Measurements from ENCODE around the gene ZNF346.
A peak's percentile ranks its signal among the peaks of the same experiment; 100 is the strongest.

ZNF346 gene

DNA sequence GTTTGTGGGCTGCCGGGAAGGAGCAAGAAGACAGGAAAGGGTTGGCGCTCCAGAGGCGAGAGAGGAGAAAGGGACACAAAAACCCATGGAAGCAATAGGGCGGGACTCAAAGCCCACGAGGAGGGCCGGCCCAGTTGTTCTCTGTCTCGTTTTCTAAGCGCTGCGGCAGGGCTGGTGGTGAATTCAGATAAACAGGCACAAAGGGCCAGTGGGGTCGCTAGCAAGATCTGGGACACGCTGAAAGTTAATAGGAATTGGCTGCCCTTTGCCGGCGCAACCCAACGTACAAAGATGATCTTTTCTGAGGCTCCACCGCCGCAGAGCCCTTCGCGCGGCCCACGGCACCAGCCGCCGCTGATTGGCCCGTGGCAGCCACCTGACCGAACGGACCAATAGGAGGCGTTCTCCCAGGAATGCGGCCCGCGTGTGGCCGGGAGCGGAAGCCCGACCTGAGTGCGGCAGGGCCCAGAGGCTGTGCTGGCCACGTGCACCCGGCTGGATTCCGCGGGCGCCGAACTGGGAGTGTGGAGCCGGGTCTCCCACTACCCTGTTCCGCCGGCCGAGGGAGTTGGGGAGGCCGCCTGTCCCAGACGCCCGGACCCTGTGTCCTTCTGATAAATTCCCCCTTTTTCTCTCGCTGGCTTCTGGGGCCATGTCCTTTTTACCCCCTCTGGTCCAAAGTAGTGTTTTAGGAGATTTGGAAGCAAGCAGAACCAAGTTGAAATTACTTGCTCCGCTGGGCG lies 94.3 kb downstream of the ZNF346 start:
- DNase-seq (ENCODE audit: low read depth in 1 of 2, low spot score in 1 of 2), result peak; percentile 63 to 78

DNA sequence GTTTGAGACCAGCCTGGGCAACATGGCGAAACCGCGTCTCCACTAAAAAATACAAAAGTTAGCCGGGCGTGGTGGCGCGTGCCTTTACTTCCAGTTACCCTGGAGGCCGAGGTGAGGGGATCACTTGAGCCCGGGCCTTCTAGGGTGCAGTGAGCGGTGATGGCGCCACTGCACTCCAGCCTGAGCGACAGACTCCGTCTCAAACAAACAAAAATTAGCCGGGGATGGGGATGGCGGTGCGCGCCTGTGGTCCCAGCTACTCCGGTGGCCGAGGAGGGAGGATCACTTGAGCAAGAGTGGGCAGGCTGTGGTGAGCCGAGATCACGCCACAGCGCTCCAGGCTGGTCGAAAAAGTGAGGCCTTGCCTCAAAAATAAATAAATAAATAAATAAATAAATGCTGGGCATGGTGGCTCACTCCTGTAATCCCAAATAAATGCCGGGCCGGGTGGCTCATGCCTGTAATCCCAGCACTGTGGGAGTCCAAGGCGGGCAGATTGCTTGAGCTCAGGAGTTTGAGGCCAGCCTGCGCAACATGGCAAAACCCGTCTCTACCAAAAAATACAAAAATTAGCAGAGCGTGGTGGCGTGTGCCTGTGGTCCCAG lies 95.0 kb downstream of the ZNF346 start:
- no peak for DNase-seq (ENCODE audit: low read depth in 1 of 2, low spot score in 1 of 2)

DNA sequence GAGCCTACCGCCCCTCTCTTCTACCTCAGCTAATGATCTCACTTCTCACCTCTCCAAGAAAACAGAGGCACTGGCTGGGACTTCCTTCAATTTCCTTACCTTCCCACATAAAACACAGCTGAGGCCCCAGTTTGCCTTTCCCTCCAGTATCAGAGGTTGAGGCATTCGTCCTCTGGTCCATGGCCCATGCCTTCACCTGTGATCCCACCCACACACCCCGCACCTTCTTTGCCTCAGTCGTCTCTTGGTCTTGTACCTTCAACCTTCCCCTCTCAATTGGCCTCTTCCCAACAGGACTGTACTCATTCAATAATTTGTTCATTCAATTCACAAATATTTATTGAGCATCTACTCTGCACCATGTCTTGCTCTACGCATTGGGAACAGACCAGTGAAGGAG lies 100.1 kb downstream of the ZNF346 start:
- no peak for DNase-seq (ENCODE audit: low read depth in 1 of 2, low spot score in 1 of 2)

DNA sequence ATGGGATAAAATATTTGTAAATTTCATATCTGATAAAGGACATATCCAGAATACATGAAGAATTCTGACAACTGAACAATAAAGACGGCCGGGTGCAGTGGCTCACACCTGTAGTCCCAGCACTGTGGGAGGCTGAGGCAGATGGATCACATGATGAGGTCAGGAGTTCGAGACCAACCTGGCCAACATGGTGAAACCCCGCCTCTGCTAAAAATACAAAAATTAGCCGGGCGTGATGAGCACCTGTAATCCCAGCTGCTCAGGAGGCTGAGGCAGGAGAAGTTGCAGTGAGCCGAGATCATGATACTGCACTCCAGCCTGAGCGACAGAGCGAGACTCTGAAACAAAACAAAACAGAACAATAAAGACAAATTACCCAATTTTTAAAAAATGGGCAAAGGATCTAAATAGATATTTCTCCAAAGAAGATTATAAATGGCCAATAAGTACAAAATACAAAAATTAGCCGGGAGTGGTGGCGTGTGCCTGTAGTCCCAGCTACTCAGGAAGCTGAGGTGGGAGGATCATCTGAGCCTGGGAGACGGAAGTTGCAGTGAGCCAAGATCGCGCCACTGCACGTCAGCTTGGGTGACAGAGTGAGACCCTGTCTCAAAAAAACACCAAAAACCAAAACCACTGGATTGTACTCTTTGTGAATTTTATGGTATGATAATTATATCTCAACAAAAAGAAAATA lies 101.4 kb downstream of the ZNF346 start:
- no peak for DNase-seq (ENCODE audit: low read depth in 1 of 2, low spot score in 1 of 2)

DNA sequence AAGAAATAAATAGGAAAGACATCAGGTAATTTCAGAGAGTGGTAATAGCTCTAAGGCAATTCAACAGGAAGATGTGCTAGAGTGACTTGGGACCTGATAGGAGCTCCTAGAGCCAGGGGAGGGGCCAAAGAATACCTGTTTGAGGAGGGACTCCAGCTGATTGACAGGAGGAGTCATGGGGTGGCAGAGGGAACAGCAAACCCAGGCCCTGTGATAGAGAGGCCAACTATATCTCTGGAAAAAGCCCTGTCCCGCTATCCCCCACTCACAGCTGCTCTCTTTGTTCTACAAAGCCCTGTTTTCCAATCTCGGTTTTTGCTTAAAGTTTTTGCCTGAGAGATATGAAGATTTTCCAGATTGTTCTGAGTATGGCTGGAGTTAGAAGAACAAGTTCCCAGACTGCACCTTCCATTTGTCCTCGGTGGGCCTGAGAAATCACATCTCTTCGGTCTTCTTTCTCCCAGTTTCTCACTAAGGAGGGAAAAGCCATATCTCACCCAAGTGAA lies 102.0 kb downstream of the ZNF346 start:
- DNase-seq (ENCODE audit: low read depth in 1 of 2, low spot score in 1 of 2), result no peak

DNA sequence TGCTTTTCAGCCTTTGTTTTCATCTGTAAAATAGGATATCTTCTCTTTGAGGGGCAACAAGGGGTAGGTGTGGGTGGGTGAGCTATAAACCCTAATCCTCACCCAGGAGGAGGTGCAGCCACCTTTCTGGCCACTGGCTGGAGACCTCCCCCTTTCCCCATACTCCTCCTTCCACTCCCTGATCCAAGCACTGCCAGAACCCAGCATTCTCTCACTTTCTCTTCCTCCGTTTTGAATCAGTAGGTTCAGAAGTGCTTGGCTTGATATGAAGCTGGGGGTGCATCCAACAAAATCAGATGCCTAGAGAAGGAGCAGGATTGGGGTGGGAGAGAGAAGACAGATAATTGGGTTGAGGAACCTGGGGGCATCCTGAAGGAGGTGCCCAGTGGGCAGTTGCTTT lies 104.3 kb downstream of the ZNF346 start:
- no peak for DNase-seq (ENCODE audit: low read depth in 1 of 2, low spot score in 1 of 2)

DNA sequence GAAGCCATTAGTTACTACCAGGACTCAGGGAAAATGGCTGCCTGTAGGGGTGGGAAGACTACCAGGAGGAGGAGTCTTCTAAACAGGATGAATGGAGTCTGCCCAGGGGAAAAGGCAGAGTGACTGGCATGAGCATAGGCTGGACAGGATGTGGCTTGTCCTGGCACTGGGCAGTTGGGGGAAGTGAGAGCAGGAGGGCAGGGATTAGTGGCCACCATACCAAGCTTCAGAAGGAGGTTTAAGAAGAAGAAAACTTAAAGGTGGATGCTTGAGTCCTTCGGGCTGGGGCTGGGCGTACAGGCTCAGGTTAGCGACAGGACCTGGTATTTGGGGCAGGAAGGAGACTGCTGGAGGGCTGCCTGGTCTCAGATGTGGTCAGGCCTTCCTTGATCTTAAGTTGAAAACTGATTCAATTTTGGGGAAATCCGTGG lies 106.1 kb downstream of the ZNF346 start:
- DNase-seq (ENCODE audit: low read depth in 1 of 2, low spot score in 1 of 2), result no peak

DNA sequence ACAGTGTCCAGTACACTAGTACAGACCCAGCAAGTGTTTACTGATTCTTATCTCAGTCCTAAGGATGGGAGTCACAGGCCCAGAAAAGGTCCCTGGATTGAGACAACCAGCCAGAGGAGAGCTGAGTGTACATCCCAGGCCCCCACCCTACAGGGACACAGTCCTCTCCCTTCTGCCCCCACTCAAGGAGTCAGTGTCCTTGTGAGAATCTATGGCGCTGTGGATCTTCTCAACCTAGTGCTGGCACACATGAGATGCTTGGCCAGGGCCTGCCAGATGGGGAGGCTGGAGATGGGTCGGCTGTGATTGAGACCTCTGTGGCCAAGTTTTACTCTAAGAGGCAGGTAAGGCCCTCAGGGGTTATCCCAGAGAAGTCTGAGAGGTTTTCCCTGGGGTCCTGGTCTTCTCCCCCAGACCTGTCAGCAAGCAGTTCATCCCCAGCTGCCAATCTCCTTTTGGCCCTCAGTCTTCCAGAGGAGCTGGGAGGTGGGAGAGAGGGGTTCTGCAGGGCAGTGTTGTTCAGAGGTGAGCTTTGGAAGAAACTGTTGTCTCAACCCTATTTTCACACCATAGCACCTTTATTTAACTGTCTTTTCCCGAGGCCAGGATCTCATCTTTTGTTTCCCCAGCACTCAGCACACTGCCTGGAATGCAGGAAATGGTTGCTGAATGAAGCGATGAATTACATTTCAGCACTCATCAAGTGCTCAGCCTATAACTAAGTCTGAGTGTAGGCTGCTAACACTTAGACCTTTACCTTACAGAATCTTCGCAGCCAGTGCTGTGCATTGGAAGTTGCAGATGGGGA lies 107.9 kb downstream of the ZNF346 start:
- DNase-seq (ENCODE audit: low read depth in 1 of 2, low spot score in 1 of 2), result no peak

All from activated CD4-positive, alpha-beta T cell treated with anti-CD3 and anti-CD28 coated beads, Interleukin-2, amount 50 U/mL, for 24 hours (primary cell).